ENCODE measurements around the gene RPTOR.

The RPTOR gene

GRCh38 chr17:80594431-80595269, 50.0 kb downstream of the RPTOR start:
- DNase-seq = no peak

GRCh38 chr17:80596760-80597608, 52.3 kb downstream of the RPTOR start:
- no peak for DNase-seq

- no peak for DNase-seq
Measured at GRCh38 chr17:80598813-80599545, 54.3 kb downstream of the RPTOR start.

- no peak for DNase-seq
Measured at GRCh38 chr17:80599546-80600305, 55.1 kb downstream of the RPTOR start.

DNA sequence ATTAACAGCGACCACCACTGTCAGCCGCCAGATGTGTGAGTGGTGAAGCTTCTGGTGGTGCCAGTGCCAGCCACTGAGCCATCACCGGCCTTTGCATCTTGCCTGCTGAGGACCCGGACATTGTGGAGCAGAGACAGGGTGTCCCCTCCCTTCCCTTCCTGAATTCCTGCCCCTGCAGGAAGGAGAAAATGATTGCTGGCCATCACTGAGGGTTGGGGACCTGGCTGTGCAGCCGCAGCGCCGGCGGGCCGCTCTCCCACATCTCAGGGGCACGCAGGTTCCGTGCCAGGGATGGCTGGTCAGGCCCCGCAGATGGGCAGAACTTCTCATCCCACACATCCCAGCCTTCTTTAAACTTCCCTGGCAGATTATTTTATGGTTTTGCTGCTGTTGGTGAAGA, 56.5 kb downstream of the RPTOR start:
- DNase-seq = no peak

DNA sequence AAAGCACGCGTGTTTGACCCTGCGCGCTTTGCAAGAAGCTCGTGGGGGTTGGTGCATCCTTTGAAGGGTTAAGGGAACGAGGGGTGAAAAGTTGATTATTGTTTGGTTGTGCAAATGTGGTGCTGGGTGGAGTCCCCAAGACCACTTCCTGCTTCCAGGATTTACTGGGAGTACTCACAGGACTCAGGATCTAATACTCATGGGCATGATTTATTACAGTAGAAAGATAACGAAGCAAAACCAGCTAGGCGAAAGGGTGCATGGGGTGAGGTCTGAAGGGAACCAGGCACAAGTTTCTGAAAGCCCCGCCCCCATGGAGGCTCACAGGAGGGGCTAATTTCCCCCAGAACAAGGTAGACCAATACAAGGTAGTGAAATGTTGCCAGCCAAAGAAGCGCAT, 58.8 kb downstream of the RPTOR start:
- DNase-seq = no peak

GRCh38 chr17:80604009-80604669, 59.5 kb downstream of the RPTOR start:
- DNase-seq = no peak

DNA sequence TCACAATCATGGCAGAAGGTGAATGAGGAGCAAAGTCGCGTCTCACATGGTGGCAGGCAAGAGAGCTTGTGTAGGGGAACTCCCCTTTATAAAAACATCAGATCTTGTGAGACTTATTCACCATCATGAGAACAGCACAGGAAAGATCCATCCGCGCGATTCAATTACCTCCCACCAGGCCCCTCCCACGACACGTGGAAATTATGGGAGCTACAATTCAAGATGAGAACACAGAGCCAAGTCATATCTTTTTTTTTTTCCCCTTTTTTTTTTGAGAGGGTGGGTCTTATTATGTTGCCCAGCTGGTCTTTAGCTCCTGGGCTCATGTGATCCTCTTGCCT, 60.0 kb downstream of the RPTOR start:
- DNase-seq = no peak

DNA sequence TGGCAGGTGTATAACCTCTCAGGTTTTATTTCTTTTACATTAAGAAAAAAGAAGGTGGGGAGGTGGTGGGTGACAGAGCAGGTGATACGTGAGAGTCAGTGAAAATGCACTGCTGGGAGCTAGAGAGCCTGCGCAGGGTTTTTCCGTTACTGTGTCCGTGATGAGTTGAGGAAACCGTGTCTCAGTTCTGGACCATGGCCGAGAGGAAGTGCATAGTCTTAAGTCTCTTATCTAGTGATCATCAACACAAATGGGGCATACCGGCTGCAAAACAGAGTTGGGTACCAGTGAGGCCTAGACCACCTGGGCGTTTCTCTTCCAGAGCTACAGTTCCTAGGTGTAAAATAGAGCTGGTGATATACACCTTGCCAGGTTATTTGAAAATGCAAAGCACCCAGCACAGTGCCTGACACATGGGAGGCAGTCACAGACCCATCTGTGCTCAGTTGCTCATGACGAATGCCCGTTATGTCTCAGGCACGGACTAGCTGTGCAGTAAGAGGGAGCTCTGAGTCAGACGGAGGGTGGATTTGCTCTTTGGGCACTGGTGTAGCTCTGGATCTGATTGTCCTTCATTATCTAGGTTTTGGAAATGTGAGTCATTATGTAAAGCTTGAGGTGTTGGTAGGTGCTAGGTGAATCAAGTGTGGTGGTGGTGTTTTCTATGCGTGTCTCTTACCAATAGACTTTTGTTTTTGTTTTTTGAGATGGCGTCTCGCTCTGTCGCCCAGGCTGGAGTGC, 60.9 kb downstream of the RPTOR start:
- DNase-seq = no peak

GRCh38 chr17:80608326-80608725, 63.7 kb downstream of the RPTOR start:
- DNase-seq = no peak

GRCh38 chr17:80609757-80610156, 65.1 kb downstream of the RPTOR start:
- DNase-seq = no peak

GRCh38 chr17:80611816-80612215, 67.2 kb downstream of the RPTOR start:
- no peak for DNase-seq

DNA sequence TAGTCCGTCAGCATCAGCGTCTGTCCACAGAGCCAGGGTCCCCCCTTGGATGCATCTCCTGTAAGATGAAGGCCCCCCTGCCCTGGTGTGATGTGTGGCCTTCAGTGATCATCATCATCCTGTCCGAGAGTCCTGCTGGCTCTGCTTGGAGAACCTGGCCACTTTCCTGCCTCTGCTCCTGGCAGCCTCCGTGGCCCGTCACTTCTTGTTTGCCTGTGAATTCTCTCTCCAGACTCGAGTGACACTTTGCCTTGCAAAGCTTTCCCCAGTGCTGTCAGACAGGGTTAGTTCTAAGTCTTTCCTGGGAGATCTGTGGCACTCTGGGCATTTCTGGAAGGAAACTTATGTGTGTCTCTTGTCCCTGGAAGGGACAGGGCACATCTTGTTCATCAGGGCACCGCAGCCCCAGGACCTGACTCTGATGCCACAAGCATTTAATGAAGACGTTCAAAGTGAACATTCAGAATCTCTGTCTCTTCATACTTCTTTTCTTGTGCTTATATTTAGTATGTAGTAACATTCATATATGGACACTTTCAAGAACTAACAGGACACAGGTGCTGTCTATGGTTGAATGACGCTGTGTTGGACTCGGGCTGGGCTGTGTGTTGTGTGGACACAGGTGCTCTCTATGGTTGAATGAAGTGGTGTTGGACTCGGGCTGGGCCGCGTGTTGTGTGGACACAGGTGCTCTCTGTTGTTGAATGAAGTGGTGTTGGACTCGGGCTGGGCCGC, 68.5 kb downstream of the RPTOR start:
- DNase-seq = no peak

DNA sequence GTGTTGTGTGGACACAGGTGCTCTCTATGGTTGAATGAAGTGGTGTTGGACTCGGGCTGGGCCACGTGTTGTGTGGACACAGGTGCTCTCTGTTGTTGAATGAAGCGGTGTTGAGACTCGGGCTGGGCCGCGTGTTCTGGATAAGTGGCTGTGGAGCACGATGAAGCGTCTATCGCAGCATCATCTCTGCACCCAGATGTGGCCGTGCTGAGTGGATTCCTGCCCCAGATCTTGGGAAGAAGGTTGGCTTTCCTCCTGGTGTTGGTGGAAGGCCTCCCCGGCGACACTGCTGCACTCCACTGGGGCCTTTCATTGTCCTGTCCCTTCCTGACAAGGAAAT, 69.1 kb downstream of the RPTOR start:
- DNase-seq = no peak

GRCh38 chr17:80614332-80615047, 69.9 kb downstream of the RPTOR start:
- DNase-seq = no peak

DNA sequence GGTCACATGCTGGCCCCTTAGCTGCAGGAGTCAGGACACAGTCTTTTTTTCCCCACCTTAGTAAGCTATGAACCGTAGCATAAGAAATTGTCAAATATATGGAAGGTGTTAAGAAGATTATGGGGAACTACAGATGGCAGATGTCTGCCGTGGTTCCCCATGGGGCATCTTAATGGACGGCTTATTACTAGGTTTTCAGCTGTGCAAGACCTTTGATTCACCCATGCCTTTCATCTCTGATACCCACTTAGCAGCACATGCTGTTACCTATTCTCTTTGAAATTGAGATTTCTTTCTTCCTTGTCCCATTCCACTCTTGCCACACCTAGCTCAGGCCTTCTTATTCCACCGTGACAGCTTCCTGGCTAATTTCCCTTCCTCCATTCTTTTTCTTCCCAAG, 70.7 kb downstream of the RPTOR start:
- DNase-seq = no peak

DNA sequence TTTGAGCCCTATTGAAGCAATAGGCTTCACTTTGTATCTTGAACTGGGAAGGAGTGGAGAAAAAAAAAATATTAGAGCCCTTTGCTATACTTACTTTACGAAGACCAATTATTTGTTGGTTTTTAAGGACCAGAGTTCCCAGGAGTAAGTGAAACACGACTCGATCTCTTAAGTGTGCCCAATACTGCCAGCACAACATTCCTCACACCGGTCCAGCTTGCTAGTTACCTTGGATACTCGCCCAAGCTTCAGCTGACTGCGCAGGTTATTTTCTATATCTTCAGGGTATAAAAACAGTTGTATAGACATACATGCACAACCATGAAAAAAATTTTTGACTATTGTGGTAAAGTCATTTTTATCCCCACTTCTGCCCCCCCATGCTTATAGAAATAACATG, 72.1 kb downstream of the RPTOR start:
- DNase-seq = no peak

DNA sequence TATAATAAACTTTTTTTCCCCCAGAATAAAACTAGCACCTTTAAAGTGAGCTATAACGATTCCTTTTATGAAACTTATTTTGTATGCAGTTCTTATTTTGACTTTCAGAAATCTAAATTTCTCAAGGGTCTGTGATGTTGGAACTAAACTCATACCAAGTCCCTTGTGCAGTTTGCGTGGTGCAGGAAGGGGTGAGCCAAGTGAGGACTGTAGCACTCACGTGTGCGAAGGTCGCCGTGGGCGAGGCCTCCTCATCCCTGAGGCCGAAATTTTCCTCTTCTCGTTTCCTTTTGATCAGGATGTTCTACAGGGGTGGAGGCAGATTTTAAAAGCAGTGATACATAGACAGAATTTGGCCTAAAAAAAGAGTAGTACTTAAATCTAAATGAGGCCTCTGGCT, 73.7 kb downstream of the RPTOR start:
- DNase-seq = no peak

GRCh38 chr17:80619535-80620235, 75.0 kb downstream of the RPTOR start:
- peak; percentile 52 for DNase-seq
